ENCODE data around the gene EYA2.

DNA sequence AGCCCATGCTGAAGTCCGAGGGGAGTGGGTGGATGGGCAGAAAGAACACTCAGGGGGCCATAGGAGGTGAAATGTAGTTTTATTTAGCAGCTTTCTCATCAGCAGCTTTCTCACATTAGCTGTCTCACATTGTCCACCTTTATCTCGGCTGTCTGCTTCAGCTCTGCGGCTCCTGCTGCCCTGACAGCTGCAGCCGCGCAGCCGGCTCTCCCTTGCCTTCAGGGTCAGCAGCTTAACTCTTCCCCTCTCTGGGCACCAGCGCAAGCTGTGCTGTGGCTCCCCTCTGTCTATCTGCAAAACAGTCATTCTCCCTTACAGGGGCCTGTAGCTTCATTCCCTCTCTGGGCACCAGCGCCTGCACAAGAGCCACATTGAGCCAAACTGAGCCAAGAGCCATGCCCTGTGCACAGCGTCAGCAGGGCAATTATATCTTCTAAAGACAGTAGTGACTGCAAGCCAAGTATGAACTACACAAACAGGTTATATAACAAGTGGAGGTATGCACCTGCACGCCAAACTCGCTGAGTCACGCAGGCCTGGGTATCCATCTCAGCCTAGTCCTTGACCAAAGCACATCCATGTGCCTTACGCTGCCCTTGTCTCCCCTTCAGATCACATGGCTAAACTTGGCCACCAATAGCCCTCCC, 198.8 kb downstream of the EYA2 start:
- TF ChIP-seq, protein P1, sequence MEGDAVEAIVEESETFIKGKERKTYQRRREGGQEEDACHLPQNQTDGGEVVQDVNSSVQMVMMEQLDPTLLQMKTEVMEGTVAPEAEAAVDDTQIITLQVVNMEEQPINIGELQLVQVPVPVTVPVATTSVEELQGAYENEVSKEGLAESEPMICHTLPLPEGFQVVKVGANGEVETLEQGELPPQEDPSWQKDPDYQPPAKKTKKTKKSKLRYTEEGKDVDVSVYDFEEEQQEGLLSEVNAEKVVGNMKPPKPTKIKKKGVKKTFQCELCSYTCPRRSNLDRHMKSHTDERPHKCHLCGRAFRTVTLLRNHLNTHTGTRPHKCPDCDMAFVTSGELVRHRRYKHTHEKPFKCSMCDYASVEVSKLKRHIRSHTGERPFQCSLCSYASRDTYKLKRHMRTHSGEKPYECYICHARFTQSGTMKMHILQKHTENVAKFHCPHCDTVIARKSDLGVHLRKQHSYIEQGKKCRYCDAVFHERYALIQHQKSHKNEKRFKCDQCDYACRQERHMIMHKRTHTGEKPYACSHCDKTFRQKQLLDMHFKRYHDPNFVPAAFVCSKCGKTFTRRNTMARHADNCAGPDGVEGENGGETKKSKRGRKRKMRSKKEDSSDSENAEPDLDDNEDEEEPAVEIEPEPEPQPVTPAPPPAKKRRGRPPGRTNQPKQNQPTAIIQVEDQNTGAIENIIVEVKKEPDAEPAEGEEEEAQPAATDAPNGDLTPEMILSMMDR (IDR thresholded peaks at IDR 0.05): no peak
- no peak for TF ChIP-seq POLR2A (IDR thresholded peaks at IDR 0.05)

Data from heart left ventricle (tissue), 13 donors.